Measurements from ENCODE around the gene TMEM51. TPM values are rescaled to one million over a fixed set of nuclear protein-coding genes. Genes with fewer than 3 reads are reported as not detected.

TMEM51 gene
- total RNA-seq, 1 donor from 2014 or later: not detected

DNA sequence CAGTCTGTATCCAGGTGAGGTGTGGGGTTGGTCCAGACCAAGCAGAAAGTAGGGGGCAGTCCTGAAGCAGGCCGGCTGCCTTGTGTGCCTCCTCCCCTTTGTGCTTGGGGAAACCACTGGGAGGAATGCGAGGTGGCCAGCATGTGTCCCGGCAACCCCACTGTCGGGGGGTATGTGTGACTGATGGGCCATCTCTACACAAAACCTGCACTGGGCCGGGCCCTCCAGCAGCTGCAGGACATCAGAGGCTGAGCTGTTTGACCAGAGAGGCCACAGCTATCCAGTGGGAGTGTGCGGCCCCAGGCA is 33.3 kb downstream of the TMEM51 start:
- no peaks in the 10 kb centered on the region for H3K4me1 ChIP-seq
- TF ChIP-seq, protein P1, sequence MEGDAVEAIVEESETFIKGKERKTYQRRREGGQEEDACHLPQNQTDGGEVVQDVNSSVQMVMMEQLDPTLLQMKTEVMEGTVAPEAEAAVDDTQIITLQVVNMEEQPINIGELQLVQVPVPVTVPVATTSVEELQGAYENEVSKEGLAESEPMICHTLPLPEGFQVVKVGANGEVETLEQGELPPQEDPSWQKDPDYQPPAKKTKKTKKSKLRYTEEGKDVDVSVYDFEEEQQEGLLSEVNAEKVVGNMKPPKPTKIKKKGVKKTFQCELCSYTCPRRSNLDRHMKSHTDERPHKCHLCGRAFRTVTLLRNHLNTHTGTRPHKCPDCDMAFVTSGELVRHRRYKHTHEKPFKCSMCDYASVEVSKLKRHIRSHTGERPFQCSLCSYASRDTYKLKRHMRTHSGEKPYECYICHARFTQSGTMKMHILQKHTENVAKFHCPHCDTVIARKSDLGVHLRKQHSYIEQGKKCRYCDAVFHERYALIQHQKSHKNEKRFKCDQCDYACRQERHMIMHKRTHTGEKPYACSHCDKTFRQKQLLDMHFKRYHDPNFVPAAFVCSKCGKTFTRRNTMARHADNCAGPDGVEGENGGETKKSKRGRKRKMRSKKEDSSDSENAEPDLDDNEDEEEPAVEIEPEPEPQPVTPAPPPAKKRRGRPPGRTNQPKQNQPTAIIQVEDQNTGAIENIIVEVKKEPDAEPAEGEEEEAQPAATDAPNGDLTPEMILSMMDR (IDR thresholded peaks at IDR 0.05): no peak
- H3K27me3 ChIP-seq: no peaks in the 10 kb centered on the region
- H3K9me3 ChIP-seq: no peaks in the 10 kb centered on the region
- no peaks in the 10 kb centered on the region for H3K36me3 ChIP-seq
- DNase-seq (ENCODE audit: low spot score in 2 of 2): no peak
- H3K27ac ChIP-seq: no peak overlapping the region
- no peak overlapping the region for H3K4me3 ChIP-seq
- intact Hi-C loops (cut with DNase I): no loop called here

DNA sequence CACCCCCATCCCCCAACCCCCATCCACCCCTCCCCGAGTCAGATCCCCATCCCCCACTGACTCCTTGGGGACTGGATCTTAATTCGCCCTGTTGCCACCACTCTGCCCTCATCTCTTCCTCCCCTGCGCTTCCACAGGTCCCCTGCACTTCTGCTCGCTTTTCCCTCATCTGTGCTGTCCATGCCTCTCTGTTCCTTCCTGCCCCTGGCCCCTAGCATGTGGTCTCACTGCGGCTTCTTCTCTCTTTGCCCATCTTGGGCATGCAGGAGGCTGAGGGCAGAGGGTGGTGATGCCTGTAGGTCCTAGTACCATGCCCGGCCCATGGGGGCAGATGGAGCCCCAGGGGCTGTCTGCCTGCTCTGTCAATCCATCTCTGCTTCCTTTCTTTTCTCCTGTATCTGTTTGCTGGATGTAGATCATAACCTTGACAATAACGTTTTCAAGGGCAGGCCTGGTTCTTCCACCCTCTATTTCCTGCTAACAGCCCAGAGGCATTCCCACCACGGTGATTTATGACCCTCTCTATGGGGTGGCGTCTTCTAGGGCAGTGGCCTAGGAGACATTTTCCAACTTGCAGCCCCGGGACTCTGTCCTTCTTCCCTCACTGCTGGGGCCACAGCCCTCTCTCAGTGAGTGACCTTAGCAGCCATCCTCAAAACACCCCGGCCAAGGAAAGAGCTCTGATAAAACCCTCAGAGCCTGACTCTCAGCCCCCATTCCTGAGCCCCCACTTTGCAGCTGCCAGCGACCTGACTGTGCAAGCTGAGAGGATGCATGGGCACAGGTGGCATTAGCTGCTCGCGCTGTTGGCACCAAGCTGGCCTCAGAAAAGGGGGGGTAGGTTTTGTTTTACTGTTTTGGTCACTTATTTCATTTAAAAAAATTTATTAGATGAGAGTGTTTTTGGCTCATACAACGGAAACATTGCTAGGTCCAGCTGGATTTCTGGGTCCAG is 33.9 kb downstream of the TMEM51 start:
- intact Hi-C loops (cut with DNase I): no loop called here
- no peaks in the 10 kb centered on the region for H3K27me3 ChIP-seq
- H3K9me3 ChIP-seq: no peaks in the 10 kb centered on the region

GRCh38 chr1:15188130-15188524 is 34.6 kb downstream of the TMEM51 start:
- Histone ChIP-seq H3K4me3 (no peak overlapping the region), H3K27me3 (no peaks in the 10 kb centered on the region), H3K27ac (no peak overlapping the region), H3K9me3 (no peaks in the 10 kb centered on the region), H3K4me1 (no peaks in the 10 kb centered on the region), H3K36me3 (no peaks in the 10 kb centered on the region)
- intact Hi-C loops (cut with DNase I): no loop called here
- TF ChIP-seq, protein P1 (IDR thresholded peaks at IDR 0.05): no peak
- no peak for DNase-seq (ENCODE audit: low spot score in 2 of 2)

More for the DNA sequence above, 33.9 kb downstream of the TMEM51 start:
- TF ChIP-seq, protein P1 (IDR thresholded peaks at IDR 0.05): no peak
- Histone ChIP-seq H3K4me3 (no peak overlapping the region), H3K4me1 (no peaks in the 10 kb centered on the region), H3K27ac (no peak overlapping the region), H3K36me3 (no peaks in the 10 kb centered on the region)
- DNase-seq (ENCODE audit: low spot score in 2 of 2): no peak

- Histone ChIP-seq H3K27me3 (no peaks in the 10 kb centered on the region), H3K4me1 (no peaks in the 10 kb centered on the region), H3K9me3 (no peaks in the 10 kb centered on the region), H3K27ac (no peak overlapping the region), H3K36me3 (no peaks in the 10 kb centered on the region), H3K4me3 (no peak overlapping the region)
- intact Hi-C loops (cut with DNase I): no loop called here
- DNase-seq (ENCODE audit: low spot score in 2 of 2): no peak
- TF ChIP-seq, protein P1 (IDR thresholded peaks at IDR 0.05): no peak
These were observed 35.1 kb downstream of the TMEM51 start for GRCh38 chr1:15188678-15189077.

- intact Hi-C loops (cut with DNase I): no loop called here
- H3K4me1 ChIP-seq: no peaks in the 10 kb centered on the region
- no peak overlapping the region for H3K4me3 ChIP-seq
- H3K9me3 ChIP-seq: no peaks in the 10 kb centered on the region
- no peak overlapping the region for H3K27ac ChIP-seq
- DNase-seq (ENCODE audit: low spot score in 2 of 2): no peak
- TF ChIP-seq, protein P1 (IDR thresholded peaks at IDR 0.05): no peak
- no peaks in the 10 kb centered on the region for H3K27me3 ChIP-seq
- H3K36me3 ChIP-seq: no peaks in the 10 kb centered on the region
These were observed 36.3 kb downstream of the TMEM51 start for GRCh38 chr1:15189692-15190370.
